Measurements from ENCODE around the gene HOXC12.

GRCh38 chr12:53966385-53967133 is 11.9 kb downstream of the HOXC12 start:
- TF ChIP-seq POLR2A (IDR thresholded peaks at IDR 0.05) (no peak), CTCF (IDR thresholded peaks at IDR 0.05) (no peak)
